GM20000 (cell line): ENCODE measurements around the gene PCCA.

Experiments used
- DNase-seq: peaks from one replicate; pipeline ENCODE4 v3.0.0; 2012; ENCODE audit warnings: low spot score
- CTCF ChIP-seq: IDR thresholded peaks from 2 replicates; pipeline ENCODE4 v1.5.1; 2012; ENCODE audit warnings: mild to moderate bottlenecking, control low read depth; ENCODE audit errors: extremely low read depth, missing control alignments

PCCA gene

GRCh38 chr13:100290165-100290801, 201.4 kb downstream of the PCCA start:
- TF ChIP-seq CTCF = no peak
- no peak for DNase-seq

DNA sequence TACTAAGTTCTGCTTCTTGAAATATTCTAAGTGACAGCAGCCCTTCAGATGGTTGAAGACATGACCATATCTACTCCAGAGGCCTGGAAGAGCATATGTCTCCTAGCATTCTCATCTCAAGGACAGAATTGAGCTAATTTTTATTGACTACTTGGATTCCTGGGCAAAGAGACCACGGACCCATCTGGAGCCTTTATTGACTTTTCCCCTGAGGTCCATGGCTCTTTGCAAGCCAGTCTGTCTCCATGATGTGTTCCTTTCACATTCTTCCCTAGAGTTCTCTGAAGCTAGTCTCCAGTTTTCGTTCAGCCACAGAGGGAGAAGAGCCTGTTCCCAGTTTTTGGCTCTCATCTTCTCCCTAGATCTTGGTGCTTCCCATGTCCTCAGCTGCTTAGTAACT, 202.7 kb downstream of the PCCA start:
- DNase-seq = no peak
- TF ChIP-seq CTCF = no peak

DNA sequence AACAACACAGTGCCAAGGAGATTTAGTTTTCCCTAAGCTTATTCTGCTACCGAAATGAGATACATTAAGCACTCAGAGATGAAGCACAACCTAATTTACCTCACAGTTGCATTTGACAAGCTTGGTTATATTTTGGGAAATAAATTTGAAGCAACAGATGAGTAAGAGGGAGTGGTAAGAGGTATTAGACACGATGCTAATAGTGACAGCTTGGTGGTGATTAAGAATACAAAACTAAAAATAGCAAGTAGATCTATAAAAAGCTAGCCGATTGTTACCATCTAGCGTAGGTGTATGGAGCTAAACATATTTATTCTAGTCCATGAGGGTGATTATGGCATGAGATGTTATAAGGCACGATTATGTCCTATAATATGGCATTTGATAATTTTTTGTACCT, 208.5 kb downstream of the PCCA start:
- DNase-seq = no peak
- TF ChIP-seq CTCF = no peak

- no peak for DNase-seq
- TF ChIP-seq CTCF = no peak
Observed at GRCh38 chr13:100298116-100298681, 209.3 kb downstream of the PCCA start.

DNA sequence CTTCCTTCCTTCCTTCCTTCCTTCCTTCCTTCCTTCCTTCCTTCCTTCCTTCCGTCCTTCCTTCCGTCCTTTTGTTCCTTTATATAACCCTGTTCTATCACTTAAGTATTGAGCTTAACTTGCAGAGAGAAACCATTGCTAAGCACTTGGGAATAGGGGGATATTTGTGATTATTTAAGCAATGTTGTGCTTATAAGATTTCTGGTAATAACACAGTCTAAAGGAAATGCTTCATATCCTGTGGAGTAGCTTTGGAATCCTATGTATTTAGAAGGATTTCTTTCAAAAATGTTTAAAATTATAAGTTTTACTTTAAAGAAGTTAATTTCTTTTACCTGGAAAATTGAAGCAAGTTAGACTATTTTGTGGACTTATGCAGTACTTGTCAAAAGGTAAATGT, 209.8 kb downstream of the PCCA start:
- TF ChIP-seq CTCF = no peak
- DNase-seq = no peak

- no peak for DNase-seq
- no peak for TF ChIP-seq CTCF
Observed at GRCh38 chr13:100300243-100300642, 211.3 kb downstream of the PCCA start.

DNA sequence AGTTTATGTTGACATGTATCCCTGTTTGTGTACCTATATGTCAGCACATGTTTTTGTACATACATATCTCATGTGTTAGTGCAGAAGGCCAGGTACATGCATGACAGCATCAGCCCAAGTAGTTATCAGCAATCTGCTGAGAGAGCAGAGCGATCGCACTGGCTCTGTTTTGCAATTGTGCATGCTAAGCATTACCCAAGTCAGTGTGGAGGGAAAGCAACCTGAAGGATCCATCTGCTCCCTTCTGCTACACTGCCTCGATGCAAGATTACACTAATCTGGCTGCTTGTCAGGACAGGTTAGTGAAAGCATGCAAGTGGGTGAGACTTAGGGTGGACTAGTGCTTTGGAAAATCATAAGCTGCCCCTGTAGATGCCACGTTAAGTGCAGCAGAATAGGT, 211.8 kb downstream of the PCCA start:
- DNase-seq = no peak
- TF ChIP-seq CTCF = no peak
